DOHH2 (cell line): ENCODE data around the gene ITCH.
A peak's percentile ranks its signal among the peaks of the same experiment; 100 is the strongest.

Experiments
- H3F3A ChIP-seq: fragments of 200-600 bp; sonication (generic), shearing (Covaris generic); 2 replicates; pipeline ENCODE4 v1.6.0; 2016; ENCODE audit warnings: antibody characterized with exemption, mild to moderate bottlenecking; ENCODE audit not compliant: control insufficient read depth, insufficient read depth
- H3K27ac ChIP-seq: fragments of 200-600 bp; sonication (generic); 2 replicates; pipeline ENCODE4 v1.5.1; 2014; ENCODE audit warnings: low read depth, mild to moderate bottlenecking, low read length, moderate library complexity
- H3K27me3 ChIP-seq: fragments of 200-600 bp; sonication (generic); 2 replicates; pipeline ENCODE4 v1.6.1; 2014; ENCODE audit warnings: mild to moderate bottlenecking, low read length, mixed read lengths; ENCODE audit not compliant: control insufficient read depth
- H3K36me3 ChIP-seq: fragments of 200-600 bp; sonication (generic); 2 replicates; pipeline ENCODE4 v1.6.1; 2014; ENCODE audit warnings: mild to moderate bottlenecking, low read length, moderate library complexity, mixed read lengths; ENCODE audit not compliant: control insufficient read depth
- H3K4me1 ChIP-seq: fragments of 200-600 bp; sonication (generic); 2 replicates; pipeline ENCODE4 v1.6.1; 2014; ENCODE audit warnings: mild to moderate bottlenecking, low read length, mixed read lengths; ENCODE audit not compliant: control insufficient read depth
- H3K4me2 ChIP-seq: fragments of 200-600 bp; sonication (generic); 2 replicates; pipeline ENCODE4 v1.6.0; 2014; ENCODE audit warnings: mild to moderate bottlenecking, low read length, moderate library complexity
- H3K4me3 ChIP-seq: fragments of 200-600 bp; sonication (generic); 2 replicates; pipeline ENCODE4 v1.5.1; 2014; ENCODE audit warnings: mild to moderate bottlenecking, low read length, mixed read lengths
- H3K79me2 ChIP-seq: fragments of 200-600 bp; sonication (generic); 2 replicates; pipeline ENCODE4 v1.6.1; 2014; ENCODE audit warnings: mild to moderate bottlenecking, low read length, mixed read lengths; ENCODE audit not compliant: control insufficient read depth
- H3K9me2 ChIP-seq: fragments of 200-600 bp; sonication (generic); replicated peaks from 2 replicates; pipeline ENCODE4 v1.6.1; 2014; ENCODE audit warnings: mild to moderate bottlenecking, low read length, mixed read lengths; ENCODE audit not compliant: control insufficient read depth
- H3K9me3 ChIP-seq: fragments of 200-600 bp; sonication (generic); 2 replicates; pipeline ENCODE4 v1.6.1; 2014; ENCODE audit warnings: antibody characterized with exemption, low read length, mixed read lengths; ENCODE audit not compliant: control insufficient read depth, insufficient read depth
- H4K20me1 ChIP-seq: fragments of 200-600 bp; sonication (generic); 2 replicates; pipeline ENCODE4 v1.6.0; 2014; ENCODE audit warnings: low read depth, mild to moderate bottlenecking, antibody characterized with exemption, low read length, moderate library complexity; ENCODE audit not compliant: control insufficient read depth, insufficient read depth
- EZH2phosphoT487 ChIP-seq: fragments of 200-600 bp; sonication (generic); IDR thresholded peaks from 2 replicates; pipeline ENCODE4 v1.6.1; 2017; ENCODE audit warnings: borderline replicate concordance, mild to moderate bottlenecking, antibody characterized with exemption, low read length, moderate library complexity, mixed read lengths
- TF ChIP-seq, protein P1 (sequence below): fragments of 200-600 bp; sonication (generic); IDR thresholded peaks from one replicate; pipeline ENCODE4 v1.5.1; 2014; ENCODE audit warnings: antibody characterized with exemption, mild to moderate bottlenecking, low read depth, low read length; ENCODE audit not compliant: poor library complexity, severe bottlenecking

The ITCH gene

DNA sequence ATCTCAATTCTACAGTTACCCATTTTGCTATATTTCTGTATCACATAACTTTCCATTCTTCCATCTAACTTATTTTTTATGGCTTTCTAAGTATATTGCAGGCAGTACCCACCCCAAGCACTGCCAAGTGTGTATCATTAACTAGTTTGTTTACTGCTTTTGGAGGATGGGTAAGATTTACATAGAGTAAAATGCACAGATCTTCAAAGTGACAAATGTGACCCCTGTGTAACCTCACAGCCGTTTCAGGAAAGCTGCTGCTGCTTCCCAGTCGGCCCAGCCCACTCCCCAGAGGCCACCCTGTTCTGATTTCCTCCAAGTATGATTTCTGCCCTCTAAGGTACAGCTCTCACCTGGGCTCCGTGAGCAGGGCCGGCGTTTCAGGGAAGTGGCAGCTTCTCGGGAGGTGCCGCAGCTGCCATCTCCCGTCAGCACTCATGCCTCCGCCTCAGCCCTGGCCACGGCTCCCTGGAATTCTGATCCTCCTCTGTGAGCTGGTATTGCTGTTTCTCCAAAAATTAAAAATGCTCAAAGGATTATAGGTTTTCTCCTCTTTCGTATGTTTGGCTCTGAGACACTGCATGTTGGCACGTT is 180.5 kb downstream of the ITCH start:
- no peaks in the 10 kb centered on the region for H3K79me2 ChIP-seq
- H3K4me1 ChIP-seq, result 0 out of 2 replicates have a peak, but pooled peaks cover 3% of the 10 kb centered on the region
- no peaks in the 10 kb centered on the region for H4K20me1 ChIP-seq
- no peaks in the 10 kb centered on the region for H3F3A ChIP-seq
- TF ChIP-seq, protein P1, sequence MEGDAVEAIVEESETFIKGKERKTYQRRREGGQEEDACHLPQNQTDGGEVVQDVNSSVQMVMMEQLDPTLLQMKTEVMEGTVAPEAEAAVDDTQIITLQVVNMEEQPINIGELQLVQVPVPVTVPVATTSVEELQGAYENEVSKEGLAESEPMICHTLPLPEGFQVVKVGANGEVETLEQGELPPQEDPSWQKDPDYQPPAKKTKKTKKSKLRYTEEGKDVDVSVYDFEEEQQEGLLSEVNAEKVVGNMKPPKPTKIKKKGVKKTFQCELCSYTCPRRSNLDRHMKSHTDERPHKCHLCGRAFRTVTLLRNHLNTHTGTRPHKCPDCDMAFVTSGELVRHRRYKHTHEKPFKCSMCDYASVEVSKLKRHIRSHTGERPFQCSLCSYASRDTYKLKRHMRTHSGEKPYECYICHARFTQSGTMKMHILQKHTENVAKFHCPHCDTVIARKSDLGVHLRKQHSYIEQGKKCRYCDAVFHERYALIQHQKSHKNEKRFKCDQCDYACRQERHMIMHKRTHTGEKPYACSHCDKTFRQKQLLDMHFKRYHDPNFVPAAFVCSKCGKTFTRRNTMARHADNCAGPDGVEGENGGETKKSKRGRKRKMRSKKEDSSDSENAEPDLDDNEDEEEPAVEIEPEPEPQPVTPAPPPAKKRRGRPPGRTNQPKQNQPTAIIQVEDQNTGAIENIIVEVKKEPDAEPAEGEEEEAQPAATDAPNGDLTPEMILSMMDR, result no peak
- TF ChIP-seq EZH2phosphoT487, result no peak
- H3K27me3 ChIP-seq, result no peaks in the 10 kb centered on the region
- no peaks in the 10 kb centered on the region for H3K9me2 ChIP-seq
- H3K27ac ChIP-seq, result no peak overlapping the region
- H3K9me3 ChIP-seq, result no peaks in the 10 kb centered on the region
- H3K36me3 ChIP-seq, result peaks cover 7% of the 10 kb centered on the region; the same call in 1 of the 2 replicates
- H3K4me2 ChIP-seq, result no peak overlapping the region
- no peak overlapping the region for H3K4me3 ChIP-seq

DNA sequence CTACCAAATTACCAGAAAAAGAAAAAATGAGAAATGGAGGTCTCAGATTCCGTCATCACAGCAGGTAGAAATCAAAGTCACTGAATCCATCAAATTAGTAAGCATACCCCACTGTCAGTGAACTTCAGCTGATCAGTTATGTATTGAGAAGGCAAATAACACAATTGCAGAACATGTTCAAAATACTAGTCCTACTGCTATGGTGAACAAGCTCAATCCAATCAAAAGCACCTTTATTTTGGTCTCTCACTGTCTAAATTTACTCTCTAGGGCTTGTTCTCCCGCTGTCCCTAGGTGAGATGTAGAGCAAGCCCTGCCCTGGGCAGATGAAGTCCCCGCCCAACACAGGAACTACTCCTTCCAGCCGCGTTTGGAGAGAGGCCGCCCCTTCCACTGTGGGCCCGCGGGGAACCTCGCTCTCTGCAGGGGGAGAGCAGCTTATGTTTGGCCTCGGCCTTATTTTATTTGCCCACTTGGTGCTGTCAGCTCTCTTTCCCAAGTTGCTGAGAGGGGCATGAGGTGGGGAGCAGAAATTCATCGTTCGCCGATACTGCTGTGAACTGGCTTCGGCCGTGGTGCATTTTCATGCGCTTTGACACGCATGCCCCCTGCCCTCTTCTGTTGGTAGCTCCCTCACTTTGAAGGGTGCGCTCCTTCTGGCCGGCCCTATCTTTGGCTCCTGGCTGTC is 181.2 kb downstream of the ITCH start:
- Histone ChIP-seq H3K36me3 (peaks cover 7% of the 10 kb centered on the region; the same call in 1 of the 2 replicates), H4K20me1 (no peaks in the 10 kb centered on the region), H3K9me3 (no peaks in the 10 kb centered on the region), H3F3A (no peaks in the 10 kb centered on the region), H3K4me3 (no peak overlapping the region), H3K9me2 (no peaks in the 10 kb centered on the region), H3K27me3 (no peaks in the 10 kb centered on the region), H3K79me2 (no peaks in the 10 kb centered on the region), H3K4me1 (0 out of 2 replicates have a peak, but pooled peaks cover 3% of the 10 kb centered on the region), H3K4me2 (peak overlapping the region; percentile 19; the same call in 1 of the 2 replicates), H3K27ac (no peak overlapping the region)
- no peak for TF ChIP-seq EZH2phosphoT487
- TF ChIP-seq, protein P1, result no peak

DNA sequence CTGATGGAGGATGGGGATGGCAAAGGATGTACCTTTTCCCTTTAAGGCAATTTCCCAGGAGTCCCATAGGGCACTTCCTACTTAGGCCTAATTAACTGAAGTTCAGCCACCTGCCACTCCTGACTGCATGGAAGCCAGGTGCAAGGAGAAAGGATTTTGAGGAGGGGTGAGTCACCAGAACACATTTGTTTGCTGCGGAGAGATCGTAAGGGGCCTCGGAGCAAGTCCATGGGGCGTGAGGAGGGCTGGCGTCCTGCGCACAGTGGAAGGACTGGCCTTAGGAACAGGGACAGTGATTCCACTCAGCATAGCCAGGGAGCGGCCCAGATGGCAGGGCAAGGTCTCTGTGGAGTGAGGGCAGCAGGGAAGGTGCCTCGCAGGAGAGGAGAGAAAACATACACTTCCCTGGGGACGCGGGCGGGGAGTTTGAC is 183.7 kb downstream of the ITCH start:
- TF ChIP-seq, protein P1, result no peak
- no peak for TF ChIP-seq EZH2phosphoT487
- no peaks in the 10 kb centered on the region for H3K9me3 ChIP-seq
- H4K20me1 ChIP-seq, result no peaks in the 10 kb centered on the region
- H3F3A ChIP-seq, result no peaks in the 10 kb centered on the region
- H3K79me2 ChIP-seq, result no peaks in the 10 kb centered on the region
- H3K36me3 ChIP-seq, result no peaks in the 10 kb centered on the region
- H3K4me2 ChIP-seq, result no peak overlapping the region
- H3K27ac ChIP-seq, result no peak overlapping the region
- H3K4me3 ChIP-seq, result no peak overlapping the region
- 0 out of 2 replicates have a peak, but pooled peaks cover 3% of the 10 kb centered on the region for H3K4me1 ChIP-seq
- no peaks in the 10 kb centered on the region for H3K9me2 ChIP-seq
- no peaks in the 10 kb centered on the region for H3K27me3 ChIP-seq
